ENCODE results near the gene VDAC1.

Gene VDAC1

DNA sequence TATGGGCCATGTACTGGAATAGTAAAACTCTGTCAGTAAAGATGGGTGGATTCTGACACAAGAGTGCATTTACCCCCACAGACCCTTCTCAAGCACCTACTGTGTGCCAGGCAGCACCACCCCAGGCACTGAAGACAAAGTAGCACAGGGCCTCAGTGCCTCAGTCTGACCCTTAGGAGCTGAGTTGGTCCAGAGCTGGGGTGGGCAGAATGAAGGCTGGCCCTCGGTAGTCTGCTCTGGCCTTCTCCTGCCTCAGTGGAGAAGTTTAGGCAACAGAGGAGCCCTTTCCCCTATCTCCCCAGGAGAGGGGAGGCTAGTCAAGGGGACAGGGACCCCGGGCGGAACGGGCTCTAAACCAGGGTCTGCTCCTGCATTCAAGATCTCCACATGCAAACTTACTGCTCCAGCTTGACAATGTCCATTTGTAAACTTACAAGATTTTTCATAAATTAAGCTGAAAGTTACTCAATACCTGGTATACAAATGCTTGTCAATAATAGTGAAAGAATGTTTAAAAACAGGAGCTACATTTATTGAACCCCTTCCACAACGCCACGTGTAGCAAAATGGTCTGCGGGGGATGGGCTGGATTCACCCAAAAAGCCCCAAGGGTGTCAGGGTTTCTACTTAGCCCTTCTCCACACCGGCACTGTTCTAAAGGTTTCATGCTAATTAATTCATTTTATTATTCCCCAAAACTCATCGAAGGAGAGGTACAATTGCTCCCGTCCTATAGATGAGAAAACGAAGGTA is 1.5 kb downstream of the VDAC1 start:
- Histone ChIP-seq H3K4me1 (ENCODE audit: control insufficient read depth, low read depth, low read length) (peaks cover 23% of the 10 kb centered on the region), H3K27ac (ENCODE audit: low read length) (peak overlapping the region; percentile 46), H3K4me3 (ENCODE audit: low read length) (peak overlapping the region; percentile 71)

DNA sequence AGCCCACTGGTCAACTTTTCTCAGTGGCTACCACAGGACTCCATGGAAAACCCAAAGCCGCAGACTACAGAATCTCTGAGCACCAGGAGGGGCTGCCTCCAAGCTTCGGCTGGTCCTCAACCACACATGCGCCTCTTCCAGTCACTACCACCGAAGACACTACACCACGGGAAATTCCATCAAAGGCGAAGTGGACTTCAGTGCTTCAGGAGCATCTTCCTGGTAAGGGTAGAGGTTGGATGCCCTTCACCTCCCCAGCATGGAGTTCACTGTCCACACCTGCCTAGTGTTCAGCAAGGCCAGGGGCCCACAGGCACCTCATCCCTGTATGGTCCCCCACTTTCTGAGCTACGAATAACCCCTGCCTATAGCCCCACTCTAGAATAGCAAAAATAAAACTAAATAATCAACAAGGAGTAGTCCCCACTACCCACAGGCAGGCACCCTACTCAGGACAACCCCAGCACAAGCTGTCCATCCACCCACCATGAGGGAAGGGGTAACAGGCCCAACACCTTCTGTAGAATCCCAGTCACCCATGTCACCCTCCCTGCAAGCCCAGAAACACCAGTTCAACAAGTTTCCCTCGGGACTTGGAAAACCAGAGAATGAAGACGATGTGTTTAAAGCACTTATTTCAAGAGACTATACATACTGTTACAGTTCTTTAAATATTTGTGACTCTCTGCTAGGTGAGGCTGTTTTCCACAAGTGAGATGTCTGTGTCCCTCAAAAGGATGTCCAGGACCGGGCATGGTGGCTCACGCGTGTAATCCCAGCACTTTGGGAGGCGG is 2.6 kb downstream of the VDAC1 start:
- Histone ChIP-seq H3K4me3 (ENCODE audit: low read length) (no peak overlapping the region), H3K9me3 (ENCODE audit: control insufficient read depth, low read depth, low read length) (no peaks in the 10 kb centered on the region), H3K27ac (ENCODE audit: low read length) (no peak overlapping the region), H3K9ac (ENCODE audit: low read length) (no peak overlapping the region), H3K4me1 (ENCODE audit: control insufficient read depth, low read depth, low read length) (peaks cover 16% of the 10 kb centered on the region), H3K27me3 (ENCODE audit: control insufficient read depth, insufficient read depth, low read length) (no peaks in the 10 kb centered on the region), H3K36me3 (ENCODE audit: control insufficient read depth, low read depth, low read length) (peaks cover 7% of the 10 kb centered on the region)

More for the DNA sequence above, 1.5 kb downstream of the VDAC1 start:
- Histone ChIP-seq H3K9ac (ENCODE audit: low read length) (peak overlapping the region; percentile 81), H3K36me3 (ENCODE audit: control insufficient read depth, low read depth, low read length) (peaks cover 7% of the 10 kb centered on the region), H3K9me3 (ENCODE audit: control insufficient read depth, low read depth, low read length) (no peaks in the 10 kb centered on the region), H3K27me3 (ENCODE audit: control insufficient read depth, insufficient read depth, low read length) (no peaks in the 10 kb centered on the region)

DNA sequence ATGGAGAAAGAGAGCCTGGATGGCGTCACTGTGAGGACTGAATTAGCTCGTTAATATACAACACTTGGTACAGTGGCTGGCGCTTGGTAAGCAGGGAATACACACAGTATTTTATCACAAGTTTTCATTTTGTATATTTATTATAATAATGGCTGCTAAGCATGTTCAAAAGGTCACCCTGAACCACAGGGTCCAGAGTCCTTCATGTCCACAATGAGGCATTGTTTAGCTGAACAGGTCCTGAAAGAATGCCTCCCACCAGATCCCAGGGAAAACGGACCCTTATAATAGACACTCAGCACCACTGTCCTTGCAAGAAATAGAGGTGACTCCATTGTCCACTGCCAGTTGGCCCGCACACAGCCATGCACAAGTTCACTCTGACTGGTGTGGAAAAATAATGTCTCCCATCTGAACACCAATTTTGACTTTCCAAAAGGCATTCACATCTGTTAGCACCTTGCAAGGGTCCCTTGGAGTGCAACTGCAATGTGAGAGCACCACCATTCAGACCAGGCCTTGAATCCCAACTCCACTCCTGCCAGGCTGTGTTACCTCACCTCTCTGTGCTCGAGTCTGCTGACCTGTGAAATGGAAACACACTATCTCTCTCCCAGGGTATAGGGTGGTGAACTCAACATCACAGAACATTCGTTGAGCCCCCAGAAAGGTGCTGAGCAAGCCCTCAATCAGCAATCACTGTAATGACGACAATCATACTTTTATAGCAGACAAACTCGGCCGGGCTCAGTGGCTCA is 3.9 kb downstream of the VDAC1 start:
- no peak overlapping the region for H3K4me3 ChIP-seq (ENCODE audit: low read length)
- H3K27me3 ChIP-seq (ENCODE audit: control insufficient read depth, insufficient read depth, low read length): no peaks in the 10 kb centered on the region
- H3K36me3 ChIP-seq (ENCODE audit: control insufficient read depth, low read depth, low read length): peaks cover 7% of the 10 kb centered on the region
- no peak overlapping the region for H3K9ac ChIP-seq (ENCODE audit: low read length)
- H3K27ac ChIP-seq (ENCODE audit: low read length): no peak overlapping the region
- H3K4me1 ChIP-seq (ENCODE audit: control insufficient read depth, low read depth, low read length): peaks cover 17% of the 10 kb centered on the region
- no peaks in the 10 kb centered on the region for H3K9me3 ChIP-seq (ENCODE audit: control insufficient read depth, low read depth, low read length)

DNA sequence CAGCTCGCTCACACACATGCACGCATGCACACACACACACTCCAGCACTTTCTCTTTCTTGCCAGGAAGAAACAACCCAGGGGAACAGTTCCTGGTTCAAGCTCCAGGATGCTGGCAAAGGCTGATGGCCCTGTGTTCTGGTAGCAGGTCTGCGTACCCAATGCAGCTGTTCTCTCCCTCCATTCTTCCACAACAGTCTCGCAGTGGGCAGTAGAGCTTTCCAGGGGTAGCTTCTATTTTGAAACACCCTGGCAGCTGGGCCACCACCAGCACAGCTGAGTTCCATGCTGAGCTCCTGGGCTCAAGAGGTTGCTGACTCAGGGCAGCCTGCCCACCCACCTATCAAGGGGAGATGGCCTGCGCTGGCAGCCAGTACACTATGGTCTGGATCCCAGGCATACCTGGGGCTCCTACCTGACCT is 4.7 kb downstream of the VDAC1 start:
- no peak overlapping the region for H3K27ac ChIP-seq (ENCODE audit: low read length)
- H3K36me3 ChIP-seq (ENCODE audit: control insufficient read depth, low read depth, low read length): peaks cover 7% of the 10 kb centered on the region
- no peak overlapping the region for H3K9ac ChIP-seq (ENCODE audit: low read length)
- no peak overlapping the region for H3K4me3 ChIP-seq (ENCODE audit: low read length)
- H3K4me1 ChIP-seq (ENCODE audit: control insufficient read depth, low read depth, low read length): peaks cover 20% of the 10 kb centered on the region
- H3K27me3 ChIP-seq (ENCODE audit: control insufficient read depth, insufficient read depth, low read length): no peaks in the 10 kb centered on the region
- no peaks in the 10 kb centered on the region for H3K9me3 ChIP-seq (ENCODE audit: control insufficient read depth, low read depth, low read length)

DNA sequence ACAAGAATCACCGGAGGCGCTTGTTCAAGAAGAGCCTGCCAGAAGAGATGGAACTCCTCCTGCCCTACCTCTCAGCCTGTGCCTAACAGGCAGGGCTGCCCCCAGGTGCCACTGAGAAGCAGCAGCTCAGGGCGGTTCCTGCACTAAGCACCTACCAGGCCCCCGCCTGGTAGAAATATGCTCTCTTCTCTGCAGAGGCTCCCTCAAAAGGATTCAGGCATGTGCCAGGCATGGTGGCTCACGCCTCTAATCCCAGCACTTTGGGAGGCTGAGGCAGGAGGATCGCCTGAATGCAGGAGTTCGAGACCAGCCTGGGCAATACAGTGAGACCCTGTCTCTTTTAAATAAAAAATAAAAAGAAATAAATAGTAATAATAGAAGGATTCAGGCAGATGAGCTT is 6.0 kb downstream of the VDAC1 start:
- Histone ChIP-seq H3K36me3 (ENCODE audit: control insufficient read depth, low read depth, low read length) (peaks cover 7% of the 10 kb centered on the region), H3K27ac (ENCODE audit: low read length) (no peak overlapping the region), H3K4me1 (ENCODE audit: control insufficient read depth, low read depth, low read length) (peaks cover 23% of the 10 kb centered on the region), H3K9ac (ENCODE audit: low read length) (no peak overlapping the region), H3K27me3 (ENCODE audit: control insufficient read depth, insufficient read depth, low read length) (no peaks in the 10 kb centered on the region), H3K4me3 (ENCODE audit: low read length) (no peak overlapping the region), H3K9me3 (ENCODE audit: control insufficient read depth, low read depth, low read length) (no peaks in the 10 kb centered on the region)

DNA sequence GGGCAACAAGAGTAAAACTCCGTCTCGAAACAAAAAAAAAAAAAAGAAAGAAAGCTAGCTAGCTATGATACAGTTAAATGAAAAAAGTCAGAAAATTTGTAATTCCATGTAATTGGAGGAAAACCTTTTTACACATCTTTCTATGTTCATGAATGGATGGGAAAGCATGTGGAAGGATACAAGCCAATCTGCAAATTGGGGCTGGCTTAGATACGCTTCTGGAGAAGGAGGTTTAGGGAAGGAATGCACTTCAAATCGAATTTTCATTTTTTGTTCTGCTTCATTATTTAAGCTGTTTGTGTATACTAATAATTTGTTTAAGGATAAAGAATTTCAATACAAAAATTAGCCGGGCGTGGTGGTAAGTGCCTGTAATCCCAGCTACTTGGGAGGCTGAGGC is 6.7 kb downstream of the VDAC1 start:
- H3K27me3 ChIP-seq (ENCODE audit: control insufficient read depth, insufficient read depth, low read length): no peaks in the 10 kb centered on the region
- peaks cover 20% of the 10 kb centered on the region for H3K4me1 ChIP-seq (ENCODE audit: control insufficient read depth, low read depth, low read length)
- H3K9me3 ChIP-seq (ENCODE audit: control insufficient read depth, low read depth, low read length): no peaks in the 10 kb centered on the region
- no peak overlapping the region for H3K9ac ChIP-seq (ENCODE audit: low read length)
- H3K4me3 ChIP-seq (ENCODE audit: low read length): no peak overlapping the region
- no peak overlapping the region for H3K27ac ChIP-seq (ENCODE audit: low read length)
- peaks cover 7% of the 10 kb centered on the region for H3K36me3 ChIP-seq (ENCODE audit: control insufficient read depth, low read depth, low read length)

DNA sequence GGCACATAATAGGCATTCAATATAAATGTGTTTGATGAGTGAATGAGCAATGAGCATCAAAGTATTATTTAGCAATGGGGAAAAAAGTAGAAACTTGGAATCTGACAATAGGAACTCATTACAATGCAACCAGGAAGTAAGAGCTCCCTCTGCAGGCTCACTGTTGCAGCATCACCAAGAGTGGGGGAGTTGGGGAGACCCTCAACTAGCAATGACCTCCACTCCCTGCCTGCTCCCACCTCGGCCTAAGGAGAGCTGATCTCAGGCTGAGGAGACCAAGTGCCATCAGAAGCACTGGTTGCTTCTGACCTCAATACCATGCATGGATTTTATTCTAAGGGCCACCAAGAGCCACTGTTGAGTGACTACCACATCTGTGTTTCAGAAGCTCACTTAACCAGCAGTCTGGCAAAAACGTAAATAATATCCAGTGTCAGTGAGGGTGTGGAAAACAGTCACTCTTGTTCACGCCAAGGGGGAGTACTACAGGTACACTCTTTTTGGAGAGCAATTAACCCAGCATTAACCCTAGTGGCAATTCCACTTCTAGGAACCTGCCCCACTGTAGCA is 8.0 kb downstream of the VDAC1 start:
- Histone ChIP-seq H3K9ac (ENCODE audit: low read length) (no peak overlapping the region), H3K36me3 (ENCODE audit: control insufficient read depth, low read depth, low read length) (peaks cover 5% of the 10 kb centered on the region), H3K27ac (ENCODE audit: low read length) (no peak overlapping the region), H3K4me3 (ENCODE audit: low read length) (no peak overlapping the region), H3K27me3 (ENCODE audit: control insufficient read depth, insufficient read depth, low read length) (no peaks in the 10 kb centered on the region), H3K9me3 (ENCODE audit: control insufficient read depth, low read depth, low read length) (no peaks in the 10 kb centered on the region), H3K4me1 (ENCODE audit: control insufficient read depth, low read depth, low read length) (peaks cover 18% of the 10 kb centered on the region)

DNA sequence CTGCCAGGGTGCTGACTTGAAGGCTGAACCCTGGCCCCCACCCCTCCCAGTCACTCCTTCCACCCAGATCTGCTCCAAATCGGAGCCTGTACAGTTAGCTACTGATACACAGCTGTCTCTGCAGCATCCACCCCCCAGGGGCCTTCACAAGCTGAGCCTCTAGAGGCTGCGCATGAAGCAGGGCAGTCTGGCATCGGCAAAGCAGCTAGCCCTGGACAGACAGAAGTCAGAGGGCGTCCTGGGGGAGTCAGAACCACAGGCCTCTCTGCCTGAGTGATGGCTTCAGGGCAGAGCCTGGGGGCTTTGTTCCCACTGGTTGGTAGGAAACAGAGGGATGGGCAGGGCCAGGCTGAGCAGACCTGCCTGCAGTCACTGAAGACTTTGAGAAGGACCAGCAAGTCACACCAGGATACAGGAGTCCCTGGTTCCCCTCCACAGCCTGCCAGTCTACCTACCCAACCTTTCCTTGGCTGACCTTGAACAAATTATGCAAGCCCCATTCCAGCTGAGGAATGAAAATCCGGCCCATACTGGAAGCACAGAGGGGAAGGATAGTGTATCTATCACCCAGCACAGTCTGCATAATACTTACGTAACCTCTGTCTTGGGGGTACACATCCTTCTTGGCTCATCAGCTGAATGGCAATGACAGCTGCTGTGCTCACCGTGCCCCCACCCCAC is 8.8 kb downstream of the VDAC1 start:
- Histone ChIP-seq H3K36me3 (ENCODE audit: control insufficient read depth, low read depth, low read length) (peaks cover 9% of the 10 kb centered on the region), H3K27ac (ENCODE audit: low read length) (no peak overlapping the region), H3K27me3 (ENCODE audit: control insufficient read depth, insufficient read depth, low read length) (no peaks in the 10 kb centered on the region), H3K9ac (ENCODE audit: low read length) (no peak overlapping the region), H3K9me3 (ENCODE audit: control insufficient read depth, low read depth, low read length) (no peaks in the 10 kb centered on the region), H3K4me1 (ENCODE audit: control insufficient read depth, low read depth, low read length) (peaks cover 18% of the 10 kb centered on the region), H3K4me3 (ENCODE audit: low read length) (no peak overlapping the region)

DNA sequence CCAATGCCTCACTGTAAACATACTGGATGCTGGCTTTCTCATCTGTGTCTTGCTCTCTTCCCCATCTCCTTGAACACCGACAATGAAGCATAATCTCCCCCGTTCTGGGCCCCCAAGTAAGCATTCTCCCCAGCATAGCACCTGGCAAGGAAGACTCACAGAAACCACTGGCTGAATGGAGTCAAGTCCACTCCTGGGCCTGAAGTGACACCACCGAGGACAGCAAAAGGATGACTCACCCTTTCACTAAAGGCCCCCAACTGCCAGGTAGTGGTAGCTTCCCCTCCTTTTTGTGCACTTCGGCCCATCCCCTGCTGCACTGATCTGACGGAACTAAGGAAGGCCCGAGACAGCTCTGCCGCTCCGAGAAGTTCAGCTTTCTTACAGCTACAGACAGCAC is 9.4 kb downstream of the VDAC1 start:
- Histone ChIP-seq H3K27ac (ENCODE audit: low read length) (no peak overlapping the region), H3K36me3 (ENCODE audit: control insufficient read depth, low read depth, low read length) (peaks cover 13% of the 10 kb centered on the region), H3K27me3 (ENCODE audit: control insufficient read depth, insufficient read depth, low read length) (no peaks in the 10 kb centered on the region), H3K4me1 (ENCODE audit: control insufficient read depth, low read depth, low read length) (peaks cover 18% of the 10 kb centered on the region), H3K9me3 (ENCODE audit: control insufficient read depth, low read depth, low read length) (no peaks in the 10 kb centered on the region), H3K9ac (ENCODE audit: low read length) (no peak overlapping the region), H3K4me3 (ENCODE audit: low read length) (no peak overlapping the region)

DNA sequence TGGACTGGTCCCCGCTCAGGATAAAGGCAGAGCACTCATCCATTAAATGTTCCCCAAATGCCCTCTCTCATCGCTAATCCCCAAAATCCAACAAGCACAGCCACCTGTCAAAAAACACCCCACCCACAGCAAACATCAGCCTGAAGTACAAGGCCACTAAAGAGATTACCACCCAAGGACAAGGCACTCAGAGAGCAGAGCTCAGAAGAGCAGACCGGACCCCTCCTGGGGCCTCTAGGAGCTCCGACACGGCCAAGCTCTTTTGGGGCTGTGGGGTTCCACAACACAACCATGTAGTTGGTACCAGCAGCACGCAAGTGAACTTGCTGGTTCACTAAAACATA is 9.8 kb downstream of the VDAC1 start:
- Histone ChIP-seq H3K9me3 (ENCODE audit: control insufficient read depth, low read depth, low read length) (no peaks in the 10 kb centered on the region), H3K9ac (ENCODE audit: low read length) (no peak overlapping the region), H3K27ac (ENCODE audit: low read length) (no peak overlapping the region), H3K4me3 (ENCODE audit: low read length) (no peak overlapping the region), H3K4me1 (ENCODE audit: control insufficient read depth, low read depth, low read length) (peaks cover 18% of the 10 kb centered on the region), H3K27me3 (ENCODE audit: control insufficient read depth, insufficient read depth, low read length) (no peaks in the 10 kb centered on the region), H3K36me3 (ENCODE audit: control insufficient read depth, low read depth, low read length) (peaks cover 17% of the 10 kb centered on the region)

Measured in iPS-18a (cell line).